Fibroblast of pulmonary artery (primary cell): ENCODE measurements around the gene PCSK9.

Source experiments
- DNase-seq: peaks from one replicate; pipeline ENCODE4 v3.0.0-alpha.2; 2010; ENCODE audit warnings: low read depth
- H3K4me3 ChIP-seq: replicated peaks from 2 replicates; pipeline ENCODE4 v1.5.1; 2011; ENCODE audit warnings: low read depth, mild to moderate bottlenecking, control low read depth, low read length, moderate library complexity
- CTCF ChIP-seq: IDR thresholded peaks from 2 replicates; pipeline ENCODE4 v1.5.1; 2011; ENCODE audit warnings: mild to moderate bottlenecking, control low read depth, low read length, inconsistent platforms; ENCODE audit errors: missing control alignments

PCSK9 gene

DNA sequence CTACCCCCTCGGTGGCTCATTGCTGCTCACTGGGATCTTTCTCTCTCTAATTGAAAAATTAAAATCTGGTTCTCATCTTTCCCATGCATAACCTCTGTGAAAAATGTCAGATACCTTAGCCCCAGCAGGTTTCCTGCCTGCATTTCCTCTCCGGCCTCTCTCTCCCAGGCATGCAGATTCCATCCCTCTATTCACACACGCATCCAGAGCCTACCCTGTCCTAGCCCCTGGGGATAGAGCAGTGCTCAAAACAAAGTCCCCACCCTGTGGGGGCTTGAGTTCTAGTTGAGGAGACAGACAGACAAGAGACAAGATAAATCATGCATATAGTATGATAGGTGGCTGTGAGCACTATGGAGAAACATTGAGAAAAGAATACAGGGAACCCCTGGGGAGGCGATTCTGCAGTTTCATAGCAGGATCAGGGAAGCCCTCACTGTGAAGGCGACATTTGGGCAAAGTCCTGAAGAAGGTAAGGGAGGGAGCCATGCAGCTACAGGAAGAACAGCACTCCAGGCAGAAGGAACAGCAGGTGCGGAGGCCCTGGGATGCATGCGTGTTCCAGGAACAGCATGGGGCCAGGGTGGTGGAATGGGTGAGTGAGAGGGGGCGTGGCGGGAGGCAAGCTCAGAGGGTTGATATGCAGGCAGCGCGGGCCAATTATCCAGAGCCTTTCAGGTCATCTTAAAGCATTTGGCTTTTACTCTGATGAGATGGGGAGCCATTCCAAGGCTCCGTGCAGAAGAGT, 44.2 kb upstream of the PCSK9 start:
- TF ChIP-seq CTCF: no peak
- no peak for DNase-seq
- no peak overlapping the region for H3K4me3 ChIP-seq

- H3K4me3 ChIP-seq: no peak overlapping the region
- no peak for DNase-seq
- no peak for TF ChIP-seq CTCF
These were observed 43.5 kb upstream of the PCSK9 start for GRCh38 chr1:54995835-54996234.

- no peak overlapping the region for H3K4me3 ChIP-seq
- TF ChIP-seq CTCF: peak; percentile 61
- peak; percentile 67 for DNase-seq
These were observed 42.9 kb upstream of the PCSK9 start for GRCh38 chr1:54996359-54996868.

- no peak overlapping the region for H3K4me3 ChIP-seq
- no peak for TF ChIP-seq CTCF
- DNase-seq: no peak
These were observed 42.3 kb upstream of the PCSK9 start for GRCh38 chr1:54996869-54997710.

GRCh38 chr1:54997711-54997986, 41.7 kb upstream of the PCSK9 start:
- H3K4me3 ChIP-seq: no peak overlapping the region
- no peak for TF ChIP-seq CTCF

DNA sequence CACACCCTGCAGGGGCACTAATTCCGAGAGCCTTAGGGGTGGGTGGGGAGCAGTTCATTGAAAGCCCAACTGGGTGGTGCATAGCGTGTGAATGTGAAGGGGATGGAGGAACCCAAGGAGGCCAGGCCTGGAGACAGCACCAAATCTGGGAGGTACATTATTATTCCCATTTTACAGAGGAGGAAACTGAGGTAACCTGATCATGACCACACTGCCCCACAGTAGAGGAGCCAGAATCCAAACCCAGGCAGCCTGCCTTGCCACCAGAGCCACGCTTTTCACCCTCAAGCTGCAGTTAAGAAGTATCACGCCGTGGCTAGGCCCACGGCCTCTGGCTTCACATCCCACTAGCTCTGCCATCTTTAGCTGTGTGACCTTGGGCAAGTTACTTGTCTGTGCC, 41.2 kb upstream of the PCSK9 start:
- no peak for DNase-seq

More at GRCh38 chr1:54997711-54997986, 41.7 kb upstream of the PCSK9 start:
- no peak for DNase-seq

More for the DNA sequence above, 41.2 kb upstream of the PCSK9 start:
- no peak for TF ChIP-seq CTCF
- no peak overlapping the region for H3K4me3 ChIP-seq
